GM12878 (cell line): ENCODE data around the gene PARVA. TPM values are rescaled to one million over a fixed set of nuclear protein-coding genes. Genes with fewer than 3 reads are reported as not detected.

Source experiments
- ATAC-seq: fragments of 200-7000 bp; cut with Tn5 transposase; 3 replicates; pipeline ENCODE4 v1.9.1; 2020; ENCODE audit warnings: mild to moderate bottlenecking, moderate library complexity
- BruUV-seq: library from RNA; stranded (reverse); fragments of 400-500 nt; replicated peaks from 2 replicates; lab custom pipeline; 2021; lab: Mats Ljungman, UMichigan
- CTCF ChIA-PET: fragments of 300-600 bp; sonication (Branson Sonifier 250); formaldehyde crosslinking; extraction: SDS; loops from one replicate; lab custom pipeline; 2021; ENCODE audit warnings: inconsistent platforms; lab: Yijun Ruan, JAX
- POLR2A ChIA-PET: fragments of 350-600 bp; formaldehyde crosslinking; extraction: SDS; loops from one replicate; lab custom pipeline; 2021; ENCODE audit warnings: inconsistent platforms; lab: Charles Lee
- RAD21 ChIA-PET: fragments of 300-600 bp; sonication (Branson Sonifier 250); formaldehyde crosslinking; loops from one replicate; lab custom pipeline; 2023; ENCODE audit warnings: antibody characterized with exemption; ENCODE audit not compliant: unreplicated experiment; lab: Charles Lee
- SMC1A ChIA-PET: fragments of 300-600 bp; sonication (Branson Sonifier 250); formaldehyde crosslinking; loops from one replicate; lab custom pipeline; 2023; ENCODE audit not compliant: unreplicated experiment, uncharacterized antibody; lab: Charles Lee
- DNase-seq: peaks from one replicate; pipeline ENCODE4 v3.0.0-alpha.2; 2011; ENCODE audit warnings: low read depth, low spot score
- FAIRE-seq: peaks from 3 replicates; lab custom pipeline; 2011; peaks lifted over from hg19 to GRCh38; lab: Jason Lieb, UNC
- H2AFZ ChIP-seq: 2 replicates; pipeline ENCODE4 v1.6.0; 2011; ENCODE audit warnings: low read depth, low read length, control low read depth; ENCODE audit not compliant: control insufficient read depth
- H3K27ac ChIP-seq: 2 replicates; pipeline ENCODE4 v1.5.1; 2011; ENCODE audit warnings: control low read depth; ENCODE audit not compliant: control insufficient read depth, insufficient read depth
- H3K27me3 ChIP-seq, 2 experiments: replicated peaks in 1 of 2; 2 replicates each; pipeline versions ENCODE4 v1.6.0 to v1.6.1; 2011; ENCODE audit warnings: low read length in 1 of 2; ENCODE audit not compliant: control insufficient read depth in 2 of 2, insufficient read depth in 2 of 2
- H3K36me3 ChIP-seq, 2 experiments: 2 replicates each; pipeline ENCODE4 v1.5.1; 2011; ENCODE audit warnings: low read length in 1 of 2; ENCODE audit not compliant: control insufficient read depth in 2 of 2, insufficient read depth in 2 of 2
- H3K4me1 ChIP-seq: 2 replicates; pipeline ENCODE4 v1.6.1; 2011; ENCODE audit warnings: mild to moderate bottlenecking, low read length, moderate library complexity, mixed read lengths; ENCODE audit not compliant: control insufficient read depth, insufficient read depth
- H3K4me2 ChIP-seq: 2 replicates; pipeline ENCODE4 v1.6.0; 2011; ENCODE audit warnings: control low read depth; ENCODE audit not compliant: control insufficient read depth, insufficient read depth
- H3K4me3 ChIP-seq: fragments of 200-600 bp; sonication (generic); 2 replicates; pipeline ENCODE4 v1.5.1; 2016
- H3K79me2 ChIP-seq: 2 replicates; pipeline ENCODE4 v1.6.0; 2011; ENCODE audit warnings: low read length; ENCODE audit not compliant: control insufficient read depth, insufficient read depth
- H3K9ac ChIP-seq: 2 replicates; pipeline ENCODE4 v1.8.0; 2011; ENCODE audit warnings: low read length, control low read depth, mixed read lengths; ENCODE audit not compliant: control insufficient read depth, insufficient read depth
- H3K9me3 ChIP-seq: replicated peaks from 3 replicates; pipeline ENCODE4 v1.5.1; 2011; ENCODE audit warnings: mild to moderate bottlenecking, low read length; ENCODE audit not compliant: control insufficient read depth, insufficient read depth
- H4K20me1 ChIP-seq: 2 replicates; pipeline ENCODE4 v1.6.0; 2011; ENCODE audit not compliant: control insufficient read depth, insufficient read depth
- FOXM1 ChIP-seq: IDR thresholded peaks from 2 replicates; pipeline ENCODE4 v1.6.1; 2012; ENCODE audit warnings: low read depth, mild to moderate bottlenecking, inconsistent platforms, low read length, moderate library complexity
- MXI1 ChIP-seq: fragments of 150-350 bp; IDR thresholded peaks from 2 replicates; pipeline ENCODE4 v1.6.1; 2011; ENCODE audit warnings: low read depth, mild to moderate bottlenecking, inconsistent platforms, low read length, improper control_type of control experiment
- in situ Hi-C: fragments of 300-500 bp; cut with MboI; formaldehyde crosslinking; loops from 9 replicates; pipeline ENCODE4 v1.14.3; 2018; ENCODE audit warnings: mixed read lengths
- intact Hi-C: fragments of 100-400 bp; cut with micrococcal nuclease; formaldehyde crosslinking; loops from one replicate; pipeline ENCODE4 v1.14.2; 2022; ENCODE audit not compliant: unreplicated experiment
- polyA plus RNA-seq, 11 experiments: library from polyadenylated mRNA; depleted of rRNA in 4 of 11; unstranded in 6 of 11; stranded (reverse) in 5 of 11; fragments of >200 nt; fragmentation: Nextera tagmentation in 4 of 11; fragmentation: Illumina TruSeq in 1 of 11; extraction: Ambion mirVana in 4 of 11; extraction: Trizol in 1 of 11; gene quantifications; 1 replicate in 1 of 11; 2 replicates in 10 of 11; pipeline versions ENCODE4 v1.2.1 to v1.2.3, GENCODE V29; 2011 to 2016; ENCODE audit warnings: inconsistent platforms in 2 of 11, missing spikeins in 2 of 11, low read depth in 1 of 11
- total RNA-seq, 4 experiments: library from RNA; depleted of rRNA in 3 of 4; stranded (reverse); fragments of >200 nt in 3 of 4; fragmentation: Illumina TruSeq in 1 of 4; extraction: Trizol in 1 of 4; gene quantifications; 2 replicates each; pipeline versions ENCODE4 v1.2.1 to v1.2.3, GENCODE V29; 2013 to 2021
- TF ChIP-seq, protein P1 (sequence below): fragments of 150-350 bp; IDR thresholded peaks from 2 replicates; pipeline ENCODE4 v1.6.1; 2016; ENCODE audit warnings: low read depth, low read length

Gene PARVA
- total and polyA plus RNA-seq, 10 of the 15 experiments (the other 5 are each of a cell fraction or from before 2014, with no cell fraction given): 0.01 to 0.44 (median 0.03) TPM; not detected in 7

DNA sequence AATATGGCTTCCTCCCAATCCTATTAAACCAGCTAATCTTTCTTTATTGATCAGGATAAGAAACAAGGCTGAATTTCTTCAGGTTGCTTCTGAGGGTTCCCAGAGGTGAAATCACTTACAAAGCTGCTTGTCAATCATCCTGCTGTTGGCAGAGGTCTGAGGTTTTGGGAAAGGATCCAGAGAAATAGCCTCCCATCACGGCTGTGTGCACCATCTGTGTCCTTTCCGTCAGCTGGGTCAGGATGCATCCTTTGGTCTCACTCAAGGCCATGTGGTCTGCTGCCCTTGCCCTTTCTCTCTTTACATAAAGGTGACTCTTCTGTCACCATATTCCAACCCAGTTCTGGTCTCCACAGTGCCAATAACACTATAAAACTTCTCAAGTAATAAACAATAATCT, 183.5 kb downstream of the PARVA start (continued):
- TF ChIP-seq MXI1: no peak

DNA sequence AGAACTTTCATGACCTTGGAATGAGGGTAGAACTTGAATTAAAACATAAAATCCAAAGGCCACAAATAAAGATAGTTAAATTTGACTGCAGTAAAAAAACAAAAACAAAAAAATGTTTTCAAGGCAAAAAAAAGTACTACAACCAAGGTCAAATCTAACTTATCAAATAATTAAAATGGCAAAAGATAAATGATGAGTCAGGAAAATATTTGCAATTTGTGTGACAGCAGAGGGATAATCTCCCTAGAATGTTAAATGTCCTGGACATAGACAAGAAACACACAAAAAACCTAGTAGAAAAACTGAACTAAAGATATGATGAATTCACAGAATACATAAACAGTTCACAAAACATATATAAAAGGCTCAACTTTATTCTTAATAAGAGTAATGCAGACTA, 186.6 kb downstream of the PARVA start:
- Histone ChIP-seq H4K20me1 (no peaks in the 10 kb centered on the region), H3K27me3 (no peaks in the 10 kb centered on the region)
- CTCF ChIA-PET: no interaction called here
- no peak for TF ChIP-seq FOXM1
- TF ChIP-seq, protein P1, sequence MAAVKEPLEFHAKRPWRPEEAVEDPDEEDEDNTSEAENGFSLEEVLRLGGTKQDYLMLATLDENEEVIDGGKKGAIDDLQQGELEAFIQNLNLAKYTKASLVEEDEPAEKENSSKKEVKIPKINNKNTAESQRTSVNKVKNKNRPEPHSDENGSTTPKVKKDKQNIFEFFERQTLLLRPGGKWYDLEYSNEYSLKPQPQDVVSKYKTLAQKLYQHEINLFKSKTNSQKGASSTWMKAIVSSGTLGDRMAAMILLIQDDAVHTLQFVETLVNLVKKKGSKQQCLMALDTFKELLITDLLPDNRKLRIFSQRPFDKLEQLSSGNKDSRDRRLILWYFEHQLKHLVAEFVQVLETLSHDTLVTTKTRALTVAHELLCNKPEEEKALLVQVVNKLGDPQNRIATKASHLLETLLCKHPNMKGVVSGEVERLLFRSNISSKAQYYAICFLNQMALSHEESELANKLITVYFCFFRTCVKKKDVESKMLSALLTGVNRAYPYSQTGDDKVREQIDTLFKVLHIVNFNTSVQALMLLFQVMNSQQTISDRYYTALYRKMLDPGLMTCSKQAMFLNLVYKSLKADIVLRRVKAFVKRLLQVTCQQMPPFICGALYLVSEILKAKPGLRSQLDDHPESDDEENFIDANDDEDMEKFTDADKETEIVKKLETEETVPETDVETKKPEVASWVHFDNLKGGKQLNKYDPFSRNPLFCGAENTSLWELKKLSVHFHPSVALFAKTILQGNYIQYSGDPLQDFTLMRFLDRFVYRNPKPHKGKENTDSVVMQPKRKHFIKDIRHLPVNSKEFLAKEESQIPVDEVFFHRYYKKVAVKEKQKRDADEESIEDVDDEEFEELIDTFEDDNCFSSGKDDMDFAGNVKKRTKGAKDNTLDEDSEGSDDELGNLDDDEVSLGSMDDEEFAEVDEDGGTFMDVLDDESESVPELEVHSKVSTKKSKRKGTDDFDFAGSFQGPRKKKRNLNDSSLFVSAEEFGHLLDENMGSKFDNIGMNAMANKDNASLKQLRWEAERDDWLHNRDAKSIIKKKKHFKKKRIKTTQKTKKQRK: no peak
- TF ChIP-seq, all 136 proteins: peak for 0
- ChIA-PET POLR2A (no interaction called here), SMC1A (no interaction called here), RAD21 (no interaction called here)
- Histone ChIP-seq H2AFZ (no peak overlapping the region), H3K4me2 (no peak overlapping the region), H3K4me3 (no peak overlapping the region), H3K9ac (no peak overlapping the region), H3K4me1 (no peaks in the 10 kb centered on the region), H3K27ac (no peak overlapping the region), H3K36me3 (no peaks in the 10 kb centered on the region), H3K79me2 (no peaks in the 10 kb centered on the region), H3K9me3 (no peaks in the 10 kb centered on the region)
- no TSS peak for BruUV-seq
- ATAC-seq: no peak
- in situ Hi-C loops (no loop called here), intact Hi-C loops (no loop called here)
- no peak for DNase-seq
- FAIRE-seq: no peak
